HG03354 (cell line): ENCODE results near the gene BBS2.

ENCODE experiments used
- ATAC-seq: cut with Tn5 transposase; IDR thresholded peaks from one replicate; pipeline ENCODE4 v1.9.1; 2021; ENCODE audit warnings: mild to moderate bottlenecking; ENCODE audit not compliant: unreplicated experiment, poor library complexity, severe bottlenecking

Gene BBS2

GRCh38 chr16:56519459-56520250 lies at the start of gene BBS2:
TSS of gene BBS2 (minus strand) at chr16:56520024. CDS start at chr16:56519862, 162 bp downstream.
- ATAC-seq, result peak; percentile 87

GRCh38 chr16:56564793-56565477 lies 45.1 kb upstream of the BBS2 start, which contains the start of gene MT4:
TSS of gene MT4 (plus strand) at chr16:56565073. CDS start at chr16:56565129, 56 bp downstream.
- no peak for ATAC-seq

- no peak for ATAC-seq
Measured at GRCh38 chr16:56561126-56561525, 41.3 kb upstream of the BBS2 start.

- ATAC-seq, result no peak
Measured at GRCh38 chr16:56560447-56560846, 40.6 kb upstream of the BBS2 start.

- ATAC-seq, result no peak
Measured at GRCh38 chr16:56559109-56559508, 39.3 kb upstream of the BBS2 start.

- no peak for ATAC-seq
Measured at GRCh38 chr16:56558024-56558747, 38.4 kb upstream of the BBS2 start.

- ATAC-seq, result no peak
Measured at GRCh38 chr16:56554441-56554840, 34.6 kb upstream of the BBS2 start.

GRCh38 chr16:56551796-56552738 lies 32.2 kb upstream of the BBS2 start:
- no peak for ATAC-seq

GRCh38 chr16:56549744-56550385 lies 30.0 kb upstream of the BBS2 start:
- no peak for ATAC-seq

- no peak for ATAC-seq
Measured at GRCh38 chr16:56549161-56549560, 29.3 kb upstream of the BBS2 start.

GRCh38 chr16:56547949-56548567 lies 28.2 kb upstream of the BBS2 start:
- no peak for ATAC-seq

GRCh38 chr16:56547120-56547948 lies 27.5 kb upstream of the BBS2 start:
- no peak for ATAC-seq

- ATAC-seq, result no peak
Measured at GRCh38 chr16:56542039-56542438, 22.2 kb upstream of the BBS2 start.

- no peak for ATAC-seq
Measured at GRCh38 chr16:56539656-56540055, 19.8 kb upstream of the BBS2 start.

GRCh38 chr16:56538331-56538730 lies 18.5 kb upstream of the BBS2 start:
- no peak for ATAC-seq

- ATAC-seq, result no peak
Measured at GRCh38 chr16:56534847-56535383, 15.1 kb upstream of the BBS2 start.

- ATAC-seq, result no peak
Measured at GRCh38 chr16:56532714-56533113, 12.9 kb upstream of the BBS2 start.
